NCI-H1436 (cell line): ENCODE data around the gene KDM6A.
"Not testable (repeated sequence)": the region's sequence is repeated elsewhere in the genome, so short reads cannot be mapped to it uniquely, and the experiment has no call there.

ENCODE experiments used
- DNase-seq: peaks from one replicate; lab custom pipeline; 2025; lab: John Stamatoyannopoulos, UW

The KDM6A gene

DNA sequence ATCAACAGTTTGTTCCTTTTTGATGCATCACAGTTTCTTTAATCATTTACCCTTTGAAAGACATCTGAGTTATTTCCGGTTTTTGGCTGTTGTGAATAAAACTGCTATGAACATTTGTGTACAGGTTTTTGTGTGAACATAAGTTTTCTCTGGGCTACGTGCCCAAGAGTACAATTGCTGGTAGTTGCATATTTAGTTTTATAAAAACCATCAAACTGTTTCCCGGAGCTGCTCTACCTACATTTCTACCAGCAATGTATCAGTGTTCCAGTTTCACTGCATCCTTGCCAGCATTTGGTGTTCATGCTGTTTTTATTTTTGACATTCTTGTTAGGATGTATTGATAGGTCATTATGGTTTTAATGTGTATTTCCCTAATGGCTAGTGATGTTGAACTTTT lies 17.3 kb downstream of the KDM6A start:
- DNase-seq: no peak

DNA sequence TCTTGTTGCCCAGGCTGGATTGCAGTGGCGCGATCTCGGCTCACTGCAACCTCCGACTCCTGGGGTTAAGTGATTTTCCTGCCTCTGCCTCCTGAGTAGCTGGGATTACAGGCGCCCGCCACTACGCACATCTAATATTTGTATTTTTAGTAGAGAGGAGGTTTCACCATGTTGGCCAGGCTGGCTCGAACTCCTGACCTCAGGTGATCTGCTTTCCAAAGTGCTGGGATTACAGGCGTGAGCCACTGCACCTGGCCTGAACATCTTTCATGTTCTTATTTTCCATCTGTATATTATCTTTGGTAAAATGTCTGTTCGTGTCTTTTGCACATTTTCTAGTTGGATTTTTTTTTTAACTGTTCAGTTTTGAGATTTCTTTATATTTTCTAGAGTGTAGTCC lies 17.7 kb downstream of the KDM6A start:
- DNase-seq: not testable (repeated sequence)

DNA sequence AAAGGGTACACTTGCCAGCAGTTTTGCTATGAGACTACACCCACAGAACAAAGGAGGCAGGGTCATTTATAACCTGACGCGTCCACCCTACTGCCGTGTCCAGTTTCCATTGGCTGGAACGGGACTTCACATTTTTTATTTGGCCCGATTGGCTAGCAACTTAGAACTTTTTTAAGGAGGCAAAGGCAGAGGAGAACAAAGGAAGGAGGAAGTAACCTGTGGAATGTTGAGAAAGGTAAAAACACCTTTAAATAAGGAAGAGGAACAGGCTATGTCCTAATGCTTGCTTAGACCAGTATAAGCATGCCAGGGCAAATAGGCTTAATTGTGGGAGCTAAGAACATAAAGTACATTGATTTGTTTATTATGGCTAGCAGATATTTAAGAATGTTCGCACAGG lies 18.7 kb downstream of the KDM6A start:
- DNase-seq: no peak

DNA sequence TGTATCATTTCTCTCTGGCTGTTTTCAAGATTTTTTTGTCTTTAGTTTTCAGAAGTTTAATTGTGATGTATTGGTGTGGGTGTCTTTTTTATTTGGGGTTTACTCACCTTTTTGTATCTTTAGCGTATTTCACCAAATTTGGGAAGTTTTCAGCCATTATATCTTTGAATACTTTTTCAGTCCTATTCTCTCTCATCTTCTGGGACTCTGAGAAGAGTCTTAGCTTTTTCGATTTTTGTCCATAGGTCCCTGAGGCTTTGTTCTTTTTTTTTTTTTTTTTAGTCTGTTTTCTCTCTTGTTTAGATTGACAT lies 23.8 kb downstream of the KDM6A start:
- DNase-seq: no peak

DNA sequence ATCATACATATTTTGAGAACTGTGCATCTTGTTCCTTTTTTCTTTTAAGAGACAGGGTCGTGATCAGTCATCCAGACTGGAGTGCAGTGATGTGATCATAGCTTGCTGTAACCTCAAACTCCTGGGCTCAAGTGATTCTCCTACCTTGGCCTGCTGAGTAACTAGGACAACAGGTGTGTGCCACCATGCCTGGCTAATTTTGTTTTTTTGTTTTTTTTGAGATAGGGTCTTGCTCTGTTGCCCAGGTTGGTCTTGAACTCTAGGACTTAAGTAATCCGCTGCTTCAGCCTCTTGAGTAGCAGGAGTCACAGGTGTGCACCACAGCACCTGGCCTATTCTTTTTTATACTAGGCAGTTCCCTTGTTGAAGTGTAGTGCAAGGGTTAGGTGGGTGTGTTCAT lies 24.6 kb downstream of the KDM6A start:
- no peak for DNase-seq

DNA sequence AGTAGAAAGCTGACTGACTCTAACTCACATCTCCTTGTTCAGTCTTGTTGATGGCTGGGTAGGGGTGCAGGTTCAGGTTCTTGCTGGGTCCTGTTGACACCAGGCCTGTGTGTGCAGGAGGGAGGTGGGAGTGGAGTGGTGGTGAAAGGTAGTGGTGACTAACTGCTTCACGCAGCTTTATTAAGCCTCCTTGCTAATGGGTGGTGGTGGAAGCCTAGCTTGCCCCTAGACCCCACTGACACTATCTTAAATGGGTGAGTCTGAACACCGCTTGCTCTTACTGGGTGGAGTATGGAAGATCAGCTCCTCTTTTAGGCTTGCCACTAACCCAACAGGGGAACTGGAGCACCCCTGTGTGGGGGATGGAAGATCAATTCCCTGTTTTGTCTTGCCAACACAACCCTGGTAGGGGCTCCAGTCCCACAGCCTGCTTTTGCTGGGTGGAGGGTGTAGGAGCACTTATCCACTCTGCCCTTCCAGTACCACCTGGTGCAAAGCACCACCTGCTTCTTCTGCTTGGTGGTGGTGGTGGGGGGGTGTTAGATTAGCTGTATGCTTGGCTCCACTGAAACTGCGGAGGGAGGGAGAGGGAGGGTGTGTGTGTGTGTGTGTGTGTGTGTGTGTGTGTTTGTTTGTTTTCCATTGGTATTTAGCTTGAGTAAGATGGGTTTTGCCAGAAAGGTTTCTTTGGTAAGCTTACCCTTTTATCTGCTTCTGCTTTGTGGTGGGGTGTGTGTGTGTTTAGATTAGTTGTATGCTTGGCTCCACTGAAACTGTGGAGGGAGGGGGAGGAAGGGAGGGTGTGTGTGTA lies 25.6 kb downstream of the KDM6A start:
- no peak for DNase-seq

DNA sequence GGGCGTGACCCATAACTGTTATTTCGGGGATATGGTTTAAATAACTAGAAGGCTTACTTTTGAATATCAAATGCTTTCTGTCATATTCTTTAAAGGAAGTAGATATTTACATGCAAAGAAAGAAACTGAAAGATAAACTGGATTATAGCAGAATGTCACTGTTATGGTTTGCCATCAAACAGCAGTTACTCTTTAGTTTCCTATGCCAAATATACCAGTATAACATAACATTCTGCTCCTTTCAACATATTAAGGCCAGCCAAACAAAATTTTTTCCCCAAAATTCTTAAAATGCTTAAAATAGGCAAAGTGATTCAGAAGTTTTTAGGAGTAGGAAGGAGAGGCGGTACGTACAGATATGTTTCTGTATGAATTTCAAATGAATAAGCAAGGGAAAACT lies 27.0 kb downstream of the KDM6A start:
- DNase-seq: no peak

DNA sequence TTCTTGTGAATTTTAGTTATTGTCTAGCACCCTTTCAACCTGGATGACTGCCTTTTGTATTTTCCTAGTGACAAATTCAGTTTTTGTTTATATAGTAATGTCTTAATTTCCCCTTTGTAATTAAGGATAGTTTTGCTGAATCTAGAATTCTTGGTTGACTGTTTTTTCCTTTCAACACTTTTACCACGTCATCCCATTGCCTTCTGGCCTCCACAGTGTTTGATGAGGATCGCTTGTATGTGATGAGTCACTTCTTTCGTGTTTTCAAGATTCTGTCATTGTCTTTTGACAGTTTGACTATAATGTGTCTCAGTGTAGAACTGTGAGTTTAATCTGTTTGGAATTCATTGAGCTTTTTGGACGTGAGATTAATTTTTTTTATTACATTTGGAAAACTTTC lies 30.1 kb downstream of the KDM6A start:
- no peak for DNase-seq

DNA sequence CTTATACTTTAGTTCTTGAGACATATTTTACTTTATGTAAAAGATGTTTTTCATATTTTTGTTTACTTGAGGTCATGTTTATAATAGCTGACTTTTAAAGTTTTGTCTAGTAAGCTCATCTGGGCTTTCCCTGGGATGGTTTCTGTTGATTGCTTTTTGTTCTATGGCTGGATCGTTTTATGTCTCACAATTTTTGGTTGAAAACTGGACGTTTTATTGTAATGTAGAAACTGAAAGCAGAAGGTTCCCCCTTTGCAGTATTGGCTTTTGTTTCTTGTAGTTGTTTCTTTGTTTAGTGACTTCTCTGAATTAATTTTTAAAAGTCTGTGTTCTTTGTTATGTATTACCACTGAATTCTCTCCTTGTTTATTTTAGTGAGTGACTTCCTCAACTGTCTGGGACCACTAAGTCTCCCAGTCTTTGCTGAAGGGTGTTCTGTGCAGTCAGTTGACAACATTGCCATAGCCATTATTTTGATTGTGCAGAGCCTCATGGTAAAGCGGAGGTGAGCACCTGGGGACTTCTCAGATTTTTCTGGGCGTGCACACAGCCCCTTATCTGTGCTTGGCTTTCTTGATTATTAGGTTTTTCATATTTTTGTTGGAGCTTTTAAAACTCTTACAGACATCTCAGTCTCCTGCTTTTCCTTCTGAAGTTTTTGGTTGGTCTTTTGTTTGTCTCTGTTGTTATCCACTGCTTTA lies 31.0 kb downstream of the KDM6A start:
- DNase-seq: no peak

DNA sequence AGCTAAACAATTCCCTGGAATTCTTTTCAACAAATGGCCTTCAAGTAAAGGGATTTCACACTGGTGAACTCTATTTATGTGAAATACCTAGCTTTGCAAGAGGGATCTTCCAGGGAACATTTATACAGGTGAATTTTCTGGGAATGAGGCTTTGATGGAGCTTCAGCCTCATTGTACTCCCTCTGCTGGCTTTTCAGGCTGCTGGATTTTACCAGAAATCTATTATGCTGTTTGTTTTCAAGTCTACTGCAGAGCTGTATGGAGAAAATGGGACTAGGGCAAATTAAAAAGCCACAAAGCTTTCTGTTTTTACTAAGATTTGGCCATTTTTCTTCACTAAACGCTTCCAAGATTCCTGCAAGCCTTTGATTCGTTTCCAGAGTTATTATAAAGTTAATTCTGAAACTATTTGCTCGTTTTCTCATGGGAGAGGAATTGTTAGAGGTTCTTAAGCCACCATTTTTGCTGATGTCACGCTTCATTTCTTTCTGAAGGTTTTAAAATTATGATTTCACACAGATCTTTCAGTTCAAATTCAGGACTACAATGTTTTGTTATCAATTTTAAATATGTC lies 31.6 kb downstream of the KDM6A start:
- DNase-seq: no peak

DNA sequence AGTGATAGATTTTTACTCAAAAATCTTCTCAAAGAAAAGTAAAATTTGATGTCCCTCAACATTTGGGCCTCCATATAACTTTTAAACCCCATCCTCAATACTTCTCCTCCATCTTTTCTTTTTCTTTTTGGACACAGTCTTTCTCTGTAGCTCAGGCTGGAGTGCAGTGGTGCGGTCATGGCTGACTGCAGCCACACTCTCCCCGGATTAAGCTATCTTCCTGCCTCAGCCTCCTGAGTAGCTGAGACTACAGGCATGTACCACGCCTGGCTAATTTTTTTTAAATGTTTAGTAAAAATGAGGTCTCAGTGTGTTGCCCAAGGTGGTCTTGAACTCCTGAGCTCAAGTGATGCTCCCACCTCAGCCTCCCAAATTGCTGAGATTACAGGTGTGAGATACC lies 33.1 kb downstream of the KDM6A start:
- DNase-seq: no peak

DNA sequence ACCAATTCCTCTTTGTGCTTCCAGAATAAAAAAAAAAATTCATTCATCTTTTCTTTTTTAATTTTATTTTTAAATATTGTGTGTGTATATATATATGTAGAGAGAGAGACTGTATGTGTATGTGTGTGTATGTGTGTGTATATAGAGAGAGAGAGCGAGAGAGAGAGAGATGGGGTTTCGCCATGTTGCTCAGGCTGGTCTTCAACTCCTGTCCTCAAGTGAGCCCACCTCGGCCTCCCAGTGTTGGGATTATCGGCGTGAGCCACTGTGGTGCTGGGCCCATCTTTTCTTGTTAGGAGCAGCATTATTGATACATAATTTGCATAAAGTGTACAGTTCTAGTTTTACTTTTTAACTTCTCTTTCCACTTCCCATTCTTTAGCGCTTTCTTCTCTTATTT lies 33.6 kb downstream of the KDM6A start:
- no peak for DNase-seq

DNA sequence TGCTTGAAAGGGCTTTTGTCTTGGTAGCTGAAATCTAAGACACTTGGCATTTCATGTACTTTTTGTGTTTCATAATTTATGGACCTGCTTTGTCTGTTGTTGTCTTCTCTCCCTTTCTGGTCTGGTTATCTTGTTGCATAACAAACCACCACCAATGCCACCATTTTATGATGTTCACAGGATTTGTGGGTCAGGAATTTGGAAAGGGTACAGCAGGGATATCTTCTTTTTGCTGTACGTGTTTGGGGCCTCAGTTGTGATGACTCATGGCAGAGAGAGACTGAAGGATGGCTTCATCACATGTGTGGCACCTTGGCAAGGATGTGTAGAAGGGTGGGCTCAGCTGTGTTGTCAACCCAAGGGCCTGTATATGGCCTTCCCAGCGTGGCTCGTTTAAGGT lies 35.2 kb downstream of the KDM6A start:
- DNase-seq: no peak

DNA sequence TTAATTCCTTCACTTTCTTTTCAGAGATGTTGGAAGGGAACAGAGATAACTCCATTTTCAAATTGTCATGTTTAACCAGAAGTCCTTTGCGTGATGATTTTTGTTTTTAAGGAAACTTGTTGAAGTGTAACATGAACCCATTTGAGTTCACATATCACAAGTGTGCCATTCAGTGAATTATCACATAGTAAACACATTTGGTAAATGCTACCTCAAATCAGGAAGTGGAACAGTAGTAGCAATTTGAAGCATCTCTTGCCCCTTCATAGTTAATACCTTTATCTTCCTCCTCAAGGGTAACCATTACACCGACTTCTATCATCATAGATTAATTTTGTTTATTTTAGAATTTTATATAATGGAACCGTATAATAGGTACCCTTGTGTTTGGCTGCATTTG lies 35.8 kb downstream of the KDM6A start:
- DNase-seq: no peak

DNA sequence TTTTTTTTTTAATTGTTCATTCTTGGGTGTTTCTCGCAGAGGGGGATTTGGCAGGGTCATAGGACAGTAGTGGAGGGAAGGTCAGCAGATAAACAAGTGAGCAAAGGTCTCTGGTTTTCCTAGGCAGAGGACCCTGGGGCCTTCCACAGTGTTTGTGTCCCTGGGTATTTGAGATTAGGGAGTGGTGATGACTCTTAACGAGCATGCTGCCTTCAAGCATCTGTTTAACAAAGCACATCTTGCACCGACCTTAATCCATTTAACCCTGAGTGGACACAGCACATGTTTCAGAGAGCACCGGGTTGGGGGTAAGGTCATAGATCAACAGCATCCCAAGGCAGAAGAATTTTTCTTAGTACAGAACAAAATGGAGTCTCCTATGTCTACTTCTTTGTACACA lies 37.5 kb downstream of the KDM6A start:
- DNase-seq: not testable (repeated sequence)

DNA sequence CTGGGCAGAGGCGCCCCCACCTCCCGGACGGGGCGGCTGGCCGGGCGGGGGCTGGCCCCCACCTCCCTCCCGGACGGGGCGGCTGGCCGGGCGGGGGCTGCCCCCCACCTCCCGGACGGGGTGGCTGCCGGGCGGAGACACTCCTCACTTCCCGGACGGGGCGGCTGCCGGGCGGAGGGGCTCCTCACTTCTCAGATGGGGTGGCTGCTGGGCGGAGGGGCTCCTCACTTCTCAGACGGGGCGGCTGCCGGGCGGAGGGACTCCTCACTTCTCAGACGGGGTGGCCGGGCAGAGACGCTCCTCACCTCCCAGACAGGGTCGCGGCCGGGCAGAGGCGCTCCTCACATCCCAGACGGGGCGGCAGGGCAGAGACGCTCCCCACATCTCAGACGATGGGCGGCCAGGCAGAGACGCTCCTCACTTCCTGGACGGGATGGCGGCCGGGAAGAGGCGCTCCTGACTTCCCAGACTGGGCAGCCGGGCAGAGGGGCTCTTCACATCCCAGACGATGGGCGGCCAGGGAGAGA lies 38.1 kb downstream of the KDM6A start:
- not testable (repeated sequence) for DNase-seq

DNA sequence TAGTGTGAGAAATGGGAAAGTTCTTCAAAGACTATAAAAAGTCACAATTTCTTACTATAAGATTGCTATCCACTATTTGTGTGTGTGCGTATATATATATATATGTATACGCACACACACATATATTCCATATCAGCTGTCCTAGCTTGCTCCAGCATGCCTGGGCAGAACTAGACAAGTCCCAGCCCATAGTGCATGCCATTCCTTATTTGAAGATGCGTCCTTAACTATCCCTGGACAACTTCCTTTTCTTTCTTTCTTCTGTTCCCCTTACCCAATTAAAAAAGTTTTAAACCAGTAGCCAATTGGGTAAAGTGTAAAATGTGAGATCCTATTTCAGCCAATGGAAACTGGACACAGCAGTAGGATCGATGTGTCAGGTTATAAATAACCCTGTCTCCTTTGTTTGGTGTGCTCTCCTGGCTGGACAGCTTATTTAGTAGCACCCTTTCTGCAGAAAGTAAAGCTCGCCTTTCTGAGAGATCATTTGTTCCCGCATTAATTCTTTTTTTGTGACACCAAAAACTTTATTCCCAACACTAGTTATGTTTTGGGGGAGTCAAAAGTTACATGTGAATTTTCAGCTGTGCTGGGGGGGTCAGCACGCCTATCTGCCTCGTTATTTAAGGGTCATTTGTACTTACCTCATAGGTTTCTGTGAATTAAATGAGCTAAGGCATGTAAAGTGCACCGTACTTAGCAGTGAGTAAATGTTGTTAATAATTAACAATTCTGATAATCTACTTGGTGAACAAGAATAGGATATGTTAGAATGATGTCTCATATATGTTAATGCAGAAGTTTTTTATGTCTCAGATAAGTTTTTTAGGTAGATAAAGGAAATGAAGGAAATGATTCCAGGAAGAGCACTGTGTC lies 40.9 kb downstream of the KDM6A start:
- DNase-seq: no peak

DNA sequence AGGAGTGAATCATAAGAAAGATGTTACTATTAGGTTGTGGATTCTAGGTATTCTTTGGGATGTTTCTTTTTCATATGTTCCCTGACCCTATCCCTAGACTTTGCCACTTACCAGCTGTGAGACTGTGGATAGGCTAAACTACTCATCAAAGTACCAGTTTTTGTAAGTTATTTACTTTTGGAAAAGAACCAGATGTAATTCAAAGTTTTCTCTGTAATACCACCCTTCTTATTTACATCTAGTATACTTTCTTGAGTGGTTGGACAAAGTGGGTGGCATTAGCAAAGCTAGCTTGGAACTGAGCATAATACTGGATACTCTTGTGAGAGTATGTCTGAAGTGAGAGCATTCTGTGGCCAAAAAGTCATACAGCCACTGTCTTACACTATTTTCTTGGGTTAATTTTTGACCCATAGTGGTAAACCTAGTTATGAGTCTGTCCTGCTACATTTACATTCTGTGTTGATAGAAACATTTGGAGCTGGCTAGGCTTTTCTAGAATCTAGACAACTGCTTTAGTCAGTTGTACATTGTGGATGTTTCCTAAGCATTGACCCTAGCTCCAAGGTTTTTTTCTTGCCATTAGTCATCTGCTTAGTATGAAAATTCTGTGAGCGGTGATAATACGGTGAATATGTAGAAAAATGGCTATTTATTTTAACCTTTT lies 41.7 kb downstream of the KDM6A start:
- DNase-seq: no peak

DNA sequence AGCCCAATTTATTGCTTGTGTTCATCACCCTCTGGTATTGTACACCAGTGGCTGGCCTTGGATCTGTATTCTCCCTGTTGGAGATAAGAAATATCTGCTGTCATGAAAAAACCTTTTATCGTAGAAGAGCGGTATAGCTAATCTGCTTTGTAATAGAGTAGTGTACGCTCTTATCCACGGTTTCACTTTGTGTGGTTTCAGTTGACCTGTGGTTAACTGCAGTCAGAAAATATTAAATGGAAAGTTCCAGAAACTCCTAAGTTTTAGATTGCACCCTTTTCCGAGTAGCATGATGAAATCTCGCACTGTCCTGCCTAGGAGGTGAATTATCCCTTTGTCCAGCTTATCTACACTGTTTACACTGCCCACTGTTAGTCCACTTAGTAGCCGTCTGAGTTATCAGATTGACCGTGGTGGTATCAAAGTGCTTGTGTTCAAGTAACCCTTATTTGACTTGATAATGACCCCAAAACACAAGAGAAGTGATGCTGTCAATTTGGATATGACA lies 42.4 kb downstream of the KDM6A start:
- no peak for DNase-seq

DNA sequence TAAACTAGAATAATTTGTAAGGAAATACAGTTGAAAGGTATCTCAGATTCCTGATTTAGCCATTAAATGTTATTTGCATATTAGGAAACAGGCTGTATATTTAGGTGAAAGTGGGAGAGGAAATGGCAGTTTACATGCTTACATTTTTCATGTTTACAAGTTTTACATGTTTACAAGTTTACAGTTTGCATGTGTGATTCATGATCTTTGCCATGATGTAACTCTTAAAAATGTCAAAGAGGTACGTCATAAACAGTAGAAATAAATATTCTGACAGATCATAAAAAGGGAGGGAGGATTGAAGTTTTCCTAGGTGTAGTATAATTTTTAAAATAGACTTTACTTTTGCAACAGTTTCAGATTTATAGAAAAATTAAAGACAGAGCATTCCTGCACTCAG lies 45.7 kb downstream of the KDM6A start:
- DNase-seq: no peak

DNA sequence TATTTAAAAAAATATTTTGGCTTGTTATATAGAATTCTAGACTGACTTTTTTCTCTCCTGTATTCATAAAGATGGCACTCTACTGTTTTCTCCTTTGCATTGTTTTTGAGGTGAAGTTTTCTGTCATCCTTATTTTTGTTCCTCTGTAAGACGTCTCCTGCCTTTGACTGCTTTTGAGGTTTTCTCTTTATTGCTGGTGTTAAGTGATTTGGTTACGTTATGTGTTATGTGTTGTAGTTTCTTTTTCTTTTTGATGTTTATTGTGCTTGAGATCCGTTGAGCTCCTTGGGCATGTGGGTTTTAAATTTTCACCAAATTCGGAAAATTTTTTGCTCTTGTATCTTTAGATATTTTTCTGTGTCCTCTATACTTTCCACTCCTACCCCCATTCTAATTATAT lies 50.0 kb downstream of the KDM6A start:
- no peak for DNase-seq

DNA sequence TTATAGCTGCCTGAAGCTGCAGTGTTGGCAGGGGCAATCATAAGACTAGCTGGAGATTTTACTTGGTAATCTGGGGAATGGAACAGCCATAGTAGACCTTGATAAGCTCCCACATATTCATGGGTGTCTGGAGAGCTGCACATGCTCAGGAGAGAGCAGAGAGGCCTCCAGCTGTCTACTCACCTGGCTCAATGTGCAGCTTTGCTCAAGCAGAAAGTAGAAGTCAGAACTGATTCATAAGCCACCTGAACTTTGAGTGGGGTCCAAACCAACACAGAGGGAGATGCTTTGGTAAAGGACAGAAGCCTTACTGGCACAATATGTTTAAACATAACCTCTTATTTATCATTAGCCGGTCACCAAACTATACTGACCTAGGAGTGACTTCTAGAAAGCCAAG lies 54.4 kb downstream of the KDM6A start:
- DNase-seq: no peak
